ENCODE measurements around the gene LONRF2. TPM values are rescaled to one million over a fixed set of nuclear protein-coding genes. Genes with fewer than 3 reads are reported as not detected.

Gene LONRF2
- total RNA-seq, 4 donors from 2014 or later = 2.3 to 4.8 (median 2.6) TPM

DNA sequence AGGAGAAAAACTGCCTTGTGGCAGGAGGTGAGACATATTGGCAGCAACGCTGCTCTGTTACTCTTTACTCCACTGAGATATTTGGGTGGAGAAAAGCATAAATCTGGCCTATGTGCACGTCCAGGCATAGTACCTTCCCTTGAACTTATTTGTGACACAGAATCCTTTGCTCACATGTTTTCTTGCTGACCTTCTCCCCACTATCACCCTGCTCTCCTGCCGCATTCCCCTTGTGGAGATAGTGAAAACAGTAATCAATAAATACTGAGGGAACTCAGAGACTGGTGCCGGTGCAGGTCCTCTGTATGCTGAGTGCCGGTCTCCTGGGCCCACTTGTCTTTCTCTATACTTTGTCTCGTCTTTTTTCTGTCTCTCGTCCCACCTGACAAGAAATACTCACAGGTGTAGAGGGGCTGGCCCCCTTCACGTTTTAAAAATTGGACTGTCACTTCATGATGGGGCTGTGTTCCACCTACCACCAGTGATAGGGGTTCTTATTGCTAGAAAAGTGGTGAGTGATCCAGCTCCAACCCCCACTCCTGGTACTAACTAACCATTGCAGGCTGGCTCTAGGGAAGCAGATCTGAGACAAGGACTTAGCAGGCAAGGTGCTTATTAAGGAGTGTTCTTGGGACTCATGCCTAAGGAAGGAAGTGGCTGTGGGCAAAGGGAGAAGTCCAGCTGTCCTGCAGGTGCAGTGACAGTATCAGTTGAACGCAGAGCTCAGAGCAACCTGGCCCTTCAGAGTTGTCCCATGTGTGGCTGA is 51.7 kb downstream of the LONRF2 start:
- no peak overlapping the region for H3K4me3 ChIP-seq
- H3K4me1 ChIP-seq = no peaks in the 10 kb centered on the region
- in situ Hi-C loops (cut with MboI; ENCODE audit: low pct_ligation_motif_present in 1 of 4, low pct_unique_long_range_greater_than_20kb in 1 of 4, low sequenced_read_pairs in 3 of 4) = loop anchor here in 1 of 4 donors (25.0 kb wide), 2 partner anchors 708 to 933 kb away; partner anchors contain the start of genes EIF5B and TXNDC9
- no peaks in the 10 kb centered on the region for H3K36me3 ChIP-seq
- intact Hi-C loops (cut with DNase I; ENCODE audit: low total_unique reads) = no loop called here
- H3K27ac ChIP-seq = no peak overlapping the region
- DNase-seq = no peak
- TF ChIP-seq, protein P1, sequence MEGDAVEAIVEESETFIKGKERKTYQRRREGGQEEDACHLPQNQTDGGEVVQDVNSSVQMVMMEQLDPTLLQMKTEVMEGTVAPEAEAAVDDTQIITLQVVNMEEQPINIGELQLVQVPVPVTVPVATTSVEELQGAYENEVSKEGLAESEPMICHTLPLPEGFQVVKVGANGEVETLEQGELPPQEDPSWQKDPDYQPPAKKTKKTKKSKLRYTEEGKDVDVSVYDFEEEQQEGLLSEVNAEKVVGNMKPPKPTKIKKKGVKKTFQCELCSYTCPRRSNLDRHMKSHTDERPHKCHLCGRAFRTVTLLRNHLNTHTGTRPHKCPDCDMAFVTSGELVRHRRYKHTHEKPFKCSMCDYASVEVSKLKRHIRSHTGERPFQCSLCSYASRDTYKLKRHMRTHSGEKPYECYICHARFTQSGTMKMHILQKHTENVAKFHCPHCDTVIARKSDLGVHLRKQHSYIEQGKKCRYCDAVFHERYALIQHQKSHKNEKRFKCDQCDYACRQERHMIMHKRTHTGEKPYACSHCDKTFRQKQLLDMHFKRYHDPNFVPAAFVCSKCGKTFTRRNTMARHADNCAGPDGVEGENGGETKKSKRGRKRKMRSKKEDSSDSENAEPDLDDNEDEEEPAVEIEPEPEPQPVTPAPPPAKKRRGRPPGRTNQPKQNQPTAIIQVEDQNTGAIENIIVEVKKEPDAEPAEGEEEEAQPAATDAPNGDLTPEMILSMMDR (IDR thresholded peaks at IDR 0.05) = no peak
- no peak for TF ChIP-seq EP300 (IDR thresholded peaks at IDR 0.05; ENCODE audit: low read depth)
- no peak for TF ChIP-seq POLR2A (IDR thresholded peaks at IDR 0.05)
- 50 to 85% methylated on average over 1 to 9 of the region's 9 CpGs for WGBS, 2 donors (ENCODE audit: low coverage in 1 of 2)
- H3K27me3 ChIP-seq = no peaks in the 10 kb centered on the region
- no peaks in the 10 kb centered on the region for H3K9me3 ChIP-seq

DNA sequence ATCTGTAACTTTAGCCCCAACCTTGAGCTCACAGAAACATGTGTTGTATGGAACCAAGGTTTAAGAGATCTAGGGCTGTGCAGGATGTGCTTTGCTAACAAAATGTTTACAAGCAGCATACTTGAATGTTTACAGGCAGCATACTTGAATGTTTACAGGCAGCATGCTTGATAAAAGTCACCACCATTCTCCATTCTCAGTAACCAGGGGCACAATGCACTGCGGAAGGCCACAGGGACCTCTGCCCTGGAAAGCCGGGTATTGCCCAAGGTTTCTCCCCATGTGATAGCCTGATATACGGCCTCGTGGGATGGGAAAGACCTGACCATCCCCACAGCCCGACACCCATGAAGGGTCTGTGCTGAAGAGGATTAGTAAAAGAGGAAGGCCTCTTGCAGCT is 52.4 kb downstream of the LONRF2 start:
- in situ Hi-C loops (cut with MboI; ENCODE audit: low pct_ligation_motif_present in 1 of 4, low pct_unique_long_range_greater_than_20kb in 1 of 4, low sequenced_read_pairs in 3 of 4) = loop anchor here in 3 of 4 donors (10.0 to 25.0 kb wide), 4 partner anchors 105 to 933 kb away; partner anchors contain the start of genes EIF5B (in 1 of the 3) and TXNDC9 (in 1 of the 3)
- Histone ChIP-seq H3K4me3 (no peak overlapping the region), H3K36me3 (no peaks in the 10 kb centered on the region), H3K9me3 (no peaks in the 10 kb centered on the region), H3K27ac (no peak overlapping the region), H3K4me1 (no peaks in the 10 kb centered on the region), H3K27me3 (no peaks in the 10 kb centered on the region)
- DNase-seq = no peak
- no peak for TF ChIP-seq POLR2AphosphoS5 (IDR thresholded peaks at IDR 0.05)
- TF ChIP-seq, protein P1 (IDR thresholded peaks at IDR 0.05) = no peak
- TF ChIP-seq EP300 (IDR thresholded peaks at IDR 0.05; ENCODE audit: low read depth) = no peak
- TF ChIP-seq POLR2A (IDR thresholded peaks at IDR 0.05) = no peak
- intact Hi-C loops (cut with DNase I; ENCODE audit: low total_unique reads) = loop anchor here (10.0 kb wide), 1 partner anchor 825 kb away; no protein-coding TSS in a partner anchor
- 66% methylated on average over 5 of the region's 5 CpGs; no CpG with 5 or more reads in 1 of the 2 donors for WGBS, 2 donors (ENCODE audit: low coverage in 1 of 2)

DNA sequence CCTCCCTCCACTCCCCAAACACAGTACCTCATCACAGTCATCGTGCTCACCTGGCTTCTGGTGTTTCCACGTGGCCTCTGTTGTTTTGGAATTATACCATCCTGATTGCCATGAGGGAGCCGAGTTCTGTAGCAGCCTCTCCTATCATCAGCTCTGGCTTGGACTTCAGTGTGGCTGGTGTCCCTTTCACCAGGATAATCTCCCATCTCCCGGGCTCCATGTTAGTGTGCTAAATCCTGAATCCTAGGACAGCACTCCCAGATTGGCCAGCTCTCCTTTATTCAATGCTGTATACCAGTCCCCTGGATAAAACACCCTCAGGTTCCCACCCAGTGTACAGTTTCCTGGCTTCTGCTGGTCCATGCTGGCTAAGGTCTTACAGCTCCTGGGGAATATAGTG is 53.3 kb downstream of the LONRF2 start:
- intact Hi-C loops (cut with DNase I; ENCODE audit: low total_unique reads) = loop anchor here (10.0 kb wide), 1 partner anchor 824 kb away; no protein-coding TSS in a partner anchor
- WGBS, 2 donors (ENCODE audit: low coverage in 1 of 2) = 76% methylated on average over 4 of the region's 4 CpGs; no CpG with 5 or more reads in 1 of the 2 donors
- TF ChIP-seq POLR2AphosphoS5 (IDR thresholded peaks at IDR 0.05) = no peak
- Histone ChIP-seq H3K36me3 (no peaks in the 10 kb centered on the region), H3K27ac (no peak overlapping the region), H3K4me3 (no peak overlapping the region), H3K4me1 (no peaks in the 10 kb centered on the region), H3K27me3 (no peaks in the 10 kb centered on the region), H3K9me3 (no peaks in the 10 kb centered on the region)
- no peak for DNase-seq
- in situ Hi-C loops (cut with MboI; ENCODE audit: low pct_ligation_motif_present in 1 of 4, low pct_unique_long_range_greater_than_20kb in 1 of 4, low sequenced_read_pairs in 3 of 4) = loop anchor here in 3 of 4 donors (10.0 to 25.0 kb wide), 4 partner anchors 106 to 932 kb away; partner anchors contain the start of genes EIF5B (in 1 of the 3) and TXNDC9 (in 1 of the 3)

DNA sequence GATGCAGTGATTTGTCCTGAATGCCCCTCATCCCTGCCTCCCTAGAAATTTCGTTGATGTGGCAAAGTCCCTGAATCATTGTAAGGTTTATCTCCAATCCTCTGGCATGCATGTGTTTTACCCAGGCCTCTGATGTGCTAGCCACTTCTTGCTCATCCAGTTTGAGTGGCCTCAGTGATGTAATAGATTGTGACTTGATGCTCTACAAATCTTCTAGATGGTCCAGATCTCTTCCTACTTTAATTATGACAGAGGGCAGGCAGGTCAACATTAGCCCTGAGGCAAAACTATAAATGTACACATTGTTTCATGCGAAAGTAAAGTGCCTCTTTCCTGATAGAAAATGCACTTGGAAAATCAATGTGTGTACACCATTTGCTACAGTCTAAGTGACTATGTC is 54.5 kb downstream of the LONRF2 start:
- H3K27me3 ChIP-seq = no peaks in the 10 kb centered on the region
- no peaks in the 10 kb centered on the region for H3K9me3 ChIP-seq
- no peak overlapping the region for H3K4me3 ChIP-seq
- DNase-seq = no peak
- intact Hi-C loops (cut with DNase I; ENCODE audit: low total_unique reads) (loop anchor here (10.0 kb wide), 1 partner anchor 823 kb away; no protein-coding TSS in a partner anchor), in situ Hi-C loops (cut with MboI; ENCODE audit: low pct_ligation_motif_present in 1 of 4, low pct_unique_long_range_greater_than_20kb in 1 of 4, low sequenced_read_pairs in 3 of 4) (loop anchor here in 3 of 4 donors (10.0 to 25.0 kb wide), 4 partner anchors 107 to 930 kb away; partner anchors contain the start of genes EIF5B (in 1 of the 3) and TXNDC9 (in 1 of the 3))
- no peak overlapping the region for H3K27ac ChIP-seq
- TF ChIP-seq, protein P1 (IDR thresholded peaks at IDR 0.05) = no peak
- TF ChIP-seq EP300 (IDR thresholded peaks at IDR 0.05; ENCODE audit: low read depth) = no peak
- no peak for TF ChIP-seq POLR2A (IDR thresholded peaks at IDR 0.05)
- no peak for TF ChIP-seq POLR2AphosphoS5 (IDR thresholded peaks at IDR 0.05)
- no peaks in the 10 kb centered on the region for H3K4me1 ChIP-seq
- 62% methylated on average over 2 of the region's 2 CpGs; no CpG with 5 or more reads in 1 of the 2 donors for WGBS, 2 donors (ENCODE audit: low coverage in 1 of 2)
- no peaks in the 10 kb centered on the region for H3K36me3 ChIP-seq

Data from transverse colon (tissue), 4 donors.